Naive thymus-derived CD4-positive, alpha-beta T cell (primary cell): ENCODE results near the gene OCA2. TPM values are rescaled to one million over a fixed set of nuclear protein-coding genes. Genes with fewer than 3 reads are reported as not detected.

Experiments used
- ATAC-seq: fragments of 150-1000 bp; cut with Tn5 transposase; 2 replicates; pipeline ENCODE4 v1.10.0; 2021; ENCODE audit warnings: mild to moderate bottlenecking, moderate library complexity
- CTCF ChIA-PET: fragments of 350-600 bp; sonication (Branson Sonifier 250); formaldehyde crosslinking; loops from one replicate; lab custom pipeline; 2021; ENCODE audit warnings: antibody characterized with exemption; lab: Charles Lee
- POLR2A ChIA-PET: fragments of 350-600 bp; sonication (Branson Sonifier 250); formaldehyde crosslinking; loops from one replicate; lab custom pipeline; 2021; ENCODE audit warnings: antibody characterized with exemption, inconsistent platforms; lab: Charles Lee
- DNase-seq, 9 donors: peaks; one replicate each; pipeline versions ENCODE4 v3.0.0 to v3.0.0-alpha.2; 2020 to 2022; ENCODE audit warnings: mixed read lengths in 1 of 9
- H3K27ac ChIP-seq: one replicate; pipeline ENCODE4 v1.7.0; 2013; ENCODE audit warnings: mild to moderate bottlenecking, low read depth, low read length, moderate library complexity
- H3K27me3 ChIP-seq, 2 donors: one replicate each; pipeline ENCODE4 v1.7.0; 2013; ENCODE audit warnings: low read length in 2 of 2, mild to moderate bottlenecking in 2 of 2, moderate library complexity in 2 of 2; ENCODE audit not compliant: control insufficient read depth in 2 of 2, insufficient read depth in 2 of 2
- H3K36me3 ChIP-seq, 3 experiments: 1 replicate in 2 of 3; 2 replicates in 1 of 3; pipeline ENCODE4 v1.7.0; 2013; ENCODE audit warnings: low read length in 3 of 3, mild to moderate bottlenecking in 3 of 3, moderate library complexity in 1 of 3; ENCODE audit not compliant: insufficient read depth in 3 of 3, control insufficient read depth in 2 of 3
- H3K4me1 ChIP-seq, 2 donors: one replicate each; pipeline ENCODE4 v1.7.0; 2013; ENCODE audit warnings: low read length in 2 of 2, mild to moderate bottlenecking in 2 of 2, moderate library complexity in 1 of 2; ENCODE audit not compliant: control insufficient read depth in 2 of 2, insufficient read depth in 2 of 2
- H3K4me3 ChIP-seq: 2 replicates; pipeline ENCODE4 v1.7.0; 2013; ENCODE audit warnings: mild to moderate bottlenecking, low read length
- H3K9me3 ChIP-seq, 3 experiments: 1 replicate in 2 of 3; 2 replicates in 1 of 3; pipeline ENCODE4 v1.7.0; 2013; ENCODE audit warnings: low read length in 3 of 3; ENCODE audit not compliant: control insufficient read depth in 2 of 3
- H3K27ac Mint-ChIP-seq, 9 donors: one replicate each; pipeline ENCODE4 v1.8.0; 2020 to 2022; ENCODE audit warnings: mixed read lengths in 9 of 9, mild to moderate bottlenecking in 8 of 9, moderate library complexity in 5 of 9, inconsistent platforms in 2 of 9
- H3K27me3 Mint-ChIP-seq, 5 donors: one replicate each; pipeline ENCODE4 v1.8.0; 2021 to 2022; ENCODE audit warnings: mixed read lengths in 5 of 5, mild to moderate bottlenecking in 1 of 5
- H3K36me3 Mint-ChIP-seq, 5 donors: one replicate each; pipeline ENCODE4 v1.8.0; 2020 to 2022; ENCODE audit warnings: mixed read lengths in 5 of 5, mild to moderate bottlenecking in 3 of 5, inconsistent platforms in 1 of 5
- H3K4me1 Mint-ChIP-seq, 7 donors: one replicate each; pipeline ENCODE4 v1.8.0; 2020 to 2022; ENCODE audit warnings: mixed read lengths in 7 of 7, mild to moderate bottlenecking in 3 of 7, inconsistent platforms in 1 of 7
- H3K4me3 Mint-ChIP-seq, 10 donors: one replicate each; pipeline ENCODE4 v1.8.0; 2020 to 2022; ENCODE audit warnings: mild to moderate bottlenecking in 10 of 10, mixed read lengths in 10 of 10, moderate library complexity in 6 of 10, inconsistent platforms in 2 of 10
- H3K9me3 Mint-ChIP-seq, 11 donors: one replicate each; pipeline ENCODE4 v1.8.0; 2020 to 2022; ENCODE audit warnings: mixed read lengths in 11 of 11, mild to moderate bottlenecking in 4 of 11, inconsistent platforms in 1 of 11, moderate library complexity in 1 of 11
- intact Hi-C, 2 donors: fragments of 100-400 bp; cut with micrococcal nuclease; formaldehyde crosslinking; loops; one replicate each; pipeline ENCODE4 v1.15.1; 2023
- polyA plus RNA-seq, 2 donors: library from polyadenylated mRNA; unstranded; fragments of 300-500 nt; fragmentation: Illumina TruSeq; gene quantifications; one replicate each; pipeline ENCODE4 v1.2.3, GENCODE V29; 2021
- total RNA-seq, 6 experiments: library from RNA in 5 of 6; stranded (reverse) in 5 of 6; gene quantifications; 1 replicate in 5 of 6; 2 replicates in 1 of 6; pipeline ENCODE4 v1.2.3 and lab custom pipeline; 2021 to 2026

Gene OCA2
- total and polyA plus RNA-seq, 7 experiments from 2014 or later: not detected

- H3K27me3 Mint-ChIP-seq: peaks cover 41 to 67% (median 57%) of the 10 kb centered on the region in 5 donors
- Histone ChIP-seq H3K36me3 (no peaks in the 10 kb centered on the region), H3K27me3 (peaks cover 4 to 37% of the 10 kb centered on the region in 2 donors), H3K27ac (no peak overlapping the region), H3K4me1 (peaks cover 8 to 16% of the 10 kb centered on the region in 2 donors), H3K4me3 (no peak overlapping the region), H3K9me3 (no peaks in the 10 kb centered on the region)
- ATAC-seq: no peak
- ChIA-PET POLR2A (no interaction called here), CTCF (no interaction called here)
- peaks cover 15 to 42% (median 30%) of the 10 kb centered on the region in 7 donors for H3K4me1 Mint-ChIP-seq
- intact Hi-C loops: no loop called here
- peaks cover 0 to 19% (median 0%) of the 10 kb centered on the region in 5 donors for H3K36me3 Mint-ChIP-seq
- no peak for DNase-seq
- H3K9me3 Mint-ChIP-seq: peaks cover 0 to 11% (median 0%) of the 10 kb centered on the region in 11 donors
- H3K27ac Mint-ChIP-seq: no peak overlapping the region
- no peak overlapping the region for H3K4me3 Mint-ChIP-seq
Measured at GRCh38 chr15:28101201-28101600, 2.1 kb upstream of the OCA2 start.

GRCh38 chr15:28100516-28101195 lies 1.5 kb upstream of the OCA2 start:
- no peaks in the 10 kb centered on the region for H3K36me3 ChIP-seq
- H3K9me3 ChIP-seq: no peaks in the 10 kb centered on the region
- peaks cover 6 to 16% of the 10 kb centered on the region in 2 donors for H3K4me1 ChIP-seq
- intact Hi-C loops: no loop called here
- CTCF ChIA-PET: no interaction called here
- H3K27ac Mint-ChIP-seq: no peak overlapping the region
- H3K4me1 Mint-ChIP-seq: peaks cover 12 to 42% (median 31%) of the 10 kb centered on the region in 7 donors
- no peak overlapping the region for H3K4me3 ChIP-seq
- DNase-seq: no peak
- POLR2A ChIA-PET: no interaction called here
- peaks cover 43 to 67% (median 59%) of the 10 kb centered on the region in 5 donors for H3K27me3 Mint-ChIP-seq
- peaks cover 4 to 40% of the 10 kb centered on the region in 2 donors for H3K27me3 ChIP-seq
- peaks cover 0 to 11% (median 0%) of the 10 kb centered on the region in 11 donors for H3K9me3 Mint-ChIP-seq
- no peak overlapping the region for H3K27ac ChIP-seq
- no peak for ATAC-seq
- H3K4me3 Mint-ChIP-seq: peak overlapping the region in 5 of 10 donors; percentile 39 to 72 (median 53)
- H3K36me3 Mint-ChIP-seq: peaks cover 0 to 19% (median 0%) of the 10 kb centered on the region in 5 donors

- H3K27ac ChIP-seq: no peak overlapping the region
- peaks cover 0 to 9% (median 0%) of the 10 kb centered on the region in 11 donors for H3K9me3 Mint-ChIP-seq
- DNase-seq (no peak), ATAC-seq (no peak)
- CTCF ChIA-PET: no interaction called here
- H3K27me3 Mint-ChIP-seq: peaks cover 47 to 63% (median 57%) of the 10 kb centered on the region in 5 donors
- no peak overlapping the region for H3K4me3 ChIP-seq
- no peaks in the 10 kb centered on the region for H3K9me3 ChIP-seq
- H3K36me3 ChIP-seq: no peaks in the 10 kb centered on the region
- peaks cover 4 to 34% of the 10 kb centered on the region in 2 donors for H3K27me3 ChIP-seq
- peaks cover 0 to 19% (median 0%) of the 10 kb centered on the region in 5 donors for H3K36me3 Mint-ChIP-seq
- peaks cover 15 to 41% (median 30%) of the 10 kb centered on the region in 7 donors for H3K4me1 Mint-ChIP-seq
- intact Hi-C loops: no loop called here
- H3K4me1 ChIP-seq: peaks cover 12 to 23% of the 10 kb centered on the region in 2 donors
- POLR2A ChIA-PET: no interaction called here
- H3K27ac Mint-ChIP-seq: peak overlapping the region in 1 of 9 donors; percentile 1
- peak overlapping the region; percentile 5 to 72 (median 51) for H3K4me3 Mint-ChIP-seq
Measured at GRCh38 chr15:28099555-28100140, 533 bp upstream of the OCA2 start.

GRCh38 chr15:28098360-28098765 lies 752 bp downstream of the OCA2 start:
- H3K4me3 Mint-ChIP-seq: peak overlapping the region in 9 of 10 donors; percentile 36 to 95 (median 72)

GRCh38 chr15:28097656-28098359 lies 1.3 kb downstream of the OCA2 start:
- Mint-ChIP-seq H3K36me3 (peaks cover 0 to 18% (median 3%) of the 10 kb centered on the region in 5 donors), H3K4me3 (peak overlapping the region; percentile 48 to 95 (median 76)), H3K4me1 (peaks cover 17 to 50% (median 41%) of the 10 kb centered on the region in 7 donors), H3K27me3 (peaks cover 53 to 67% (median 54%) of the 10 kb centered on the region in 5 donors), H3K27ac (no peak overlapping the region), H3K9me3 (peaks cover 0 to 12% (median 0%) of the 10 kb centered on the region in 11 donors)
- no peak for ATAC-seq
- ChIA-PET CTCF (no interaction called here), POLR2A (no interaction called here)
- Histone ChIP-seq H3K4me3 (no peak overlapping the region), H3K4me1 (peaks cover 16 to 31% of the 10 kb centered on the region in 2 donors), H3K36me3 (no peaks in the 10 kb centered on the region), H3K27ac (no peak overlapping the region), H3K9me3 (no peaks in the 10 kb centered on the region), H3K27me3 (peaks cover 4 to 40% of the 10 kb centered on the region in 2 donors)
- DNase-seq: no peak
- intact Hi-C loops: no loop called here

More at GRCh38 chr15:28098360-28098765, 752 bp downstream of the OCA2 start:
- H3K27me3 Mint-ChIP-seq: peaks cover 53 to 64% (median 54%) of the 10 kb centered on the region in 5 donors
- H3K9me3 Mint-ChIP-seq: peaks cover 0 to 12% (median 1%) of the 10 kb centered on the region in 11 donors
- peaks cover 0 to 22% (median 3%) of the 10 kb centered on the region in 5 donors for H3K36me3 Mint-ChIP-seq
- no peak for ATAC-seq
- Histone ChIP-seq H3K27me3 (peaks cover 4 to 40% of the 10 kb centered on the region in 2 donors), H3K27ac (no peak overlapping the region), H3K36me3 (no peaks in the 10 kb centered on the region), H3K4me1 (peaks cover 16 to 31% of the 10 kb centered on the region in 2 donors), H3K9me3 (no peaks in the 10 kb centered on the region), H3K4me3 (no peak overlapping the region)
- H3K27ac Mint-ChIP-seq: no peak overlapping the region
- POLR2A ChIA-PET: no interaction called here
- peaks cover 17 to 50% (median 38%) of the 10 kb centered on the region in 7 donors for H3K4me1 Mint-ChIP-seq
- intact Hi-C loops: no loop called here
- no peak for DNase-seq
- CTCF ChIA-PET: no interaction called here

GRCh38 chr15:28096670-28097431 lies 2.3 kb downstream of the OCA2 start:
- peaks cover 4 to 40% of the 10 kb centered on the region in 2 donors for H3K27me3 ChIP-seq
- peaks cover 16 to 31% of the 10 kb centered on the region in 2 donors for H3K4me1 ChIP-seq
- H3K27ac ChIP-seq: no peak overlapping the region
- peak overlapping the region; percentile 71 for H3K4me3 ChIP-seq
- intact Hi-C loops: no loop called here
- ChIA-PET POLR2A (no interaction called here), CTCF (interaction anchor here (0.6 kb wide), 1 partner anchor 13 kb away, joined by 3 read pairs; no protein-coding TSS in a partner anchor)
- H3K9me3 ChIP-seq: no peaks in the 10 kb centered on the region
- no peak for ATAC-seq
- peaks cover 0 to 18% (median 3%) of the 10 kb centered on the region in 5 donors for H3K36me3 Mint-ChIP-seq
- peaks cover 60 to 75% (median 63%) of the 10 kb centered on the region in 5 donors for H3K27me3 Mint-ChIP-seq
- no peaks in the 10 kb centered on the region for H3K36me3 ChIP-seq
- DNase-seq: no peak
- H3K4me1 Mint-ChIP-seq: peaks cover 17 to 54% (median 44%) of the 10 kb centered on the region in 7 donors
- H3K4me3 Mint-ChIP-seq: peak overlapping the region; percentile 82 to 95 (median 90)
- H3K9me3 Mint-ChIP-seq: peaks cover 0 to 17% (median 3%) of the 10 kb centered on the region in 11 donors
- H3K27ac Mint-ChIP-seq: no peak overlapping the region
